H1 (cell line): ENCODE measurements around the gene ATP5ME.

Experiments used
- CTCF ChIP-seq, 3 experiments: IDR thresholded peaks; 1 replicate in 2 of 3; 2 replicates in 1 of 3; pipeline versions ENCODE4 v1.5.1 to v1.6.1; 2011; ENCODE audit warnings: low read length in 3 of 3, mild to moderate bottlenecking in 3 of 3, inconsistent platforms in 2 of 3, low read depth in 1 of 3, moderate library complexity in 1 of 3; ENCODE audit not compliant: insufficient read depth in 1 of 3; ENCODE audit errors: control extremely low read depth in 1 of 3
- EP300 ChIP-seq, 2 experiments: IDR thresholded peaks; 1 replicate in 1 of 2; 2 replicates in 1 of 2; pipeline ENCODE4 v1.6.1; 2011 to 2012; ENCODE audit warnings: low read depth in 2 of 2, low read length in 2 of 2, mild to moderate bottlenecking in 2 of 2, borderline replicate concordance in 1 of 2, inconsistent platforms in 1 of 2, moderate library complexity in 1 of 2
- POLR2AphosphoS5 ChIP-seq: IDR thresholded peaks from 2 replicates; pipeline ENCODE4 v1.6.1; 2011; ENCODE audit warnings: low read depth, low read length
- TAF1 ChIP-seq: IDR thresholded peaks from 2 replicates; pipeline ENCODE4 v1.6.1; 2011; ENCODE audit warnings: mild to moderate bottlenecking, low read depth, low read length
- YY1 ChIP-seq: IDR thresholded peaks from 2 replicates; pipeline ENCODE4 v1.6.1; 2011; ENCODE audit warnings: low read depth, mild to moderate bottlenecking, low read length

GRCh38 chr4:651884-652642 lies 22.0 kb downstream of the ATP5ME start:
- no peak for TF ChIP-seq EP300 (IDR thresholded peaks at IDR 0.05; ENCODE audit: borderline replicate concordance in 1 of 2, low read depth in 2 of 2, low read length in 2 of 2)
- TF ChIP-seq CTCF (IDR thresholded peaks at IDR 0.05; ENCODE audit: control extremely low read depth in 1 of 3, insufficient read depth in 1 of 3, low read depth in 1 of 3, low read length in 3 of 3), result no peak
- no peak for TF ChIP-seq POLR2AphosphoS5
- no peak for TF ChIP-seq YY1
- no peak for TF ChIP-seq TAF1
